WERI-Rb-1 (cell line): ENCODE data around the gene PROZ.

ENCODE experiments used
- DNase-seq: peaks from one replicate; pipeline ENCODE4 v3.0.0-alpha.2; 2020
- H3K27ac ChIP-seq: fragments of 250-450 bp; sonication (Bioruptor Pico); 2 replicates; pipeline ENCODE4 v1.5.1; 2020; ENCODE audit warnings: mild to moderate bottlenecking, moderate library complexity
- H3K27me3 ChIP-seq: fragments of 250-450 bp; sonication (Bioruptor Pico); 2 replicates; pipeline ENCODE4 v1.5.1; 2021; ENCODE audit warnings: mild to moderate bottlenecking, low read depth, moderate library complexity; ENCODE audit not compliant: insufficient read depth, severe bottlenecking
- H3K36me3 ChIP-seq: fragments of 250-450 bp; sonication (Bioruptor Pico); 2 replicates; pipeline ENCODE4 v1.5.1; 2020; ENCODE audit warnings: mild to moderate bottlenecking, moderate library complexity
- H3K4me3 ChIP-seq: 2 replicates; pipeline ENCODE4 v1.5.1; 2011; ENCODE audit warnings: low read depth, mild to moderate bottlenecking, control low read depth, low read length
- H3K9me3 ChIP-seq: fragments of 250-450 bp; sonication (Bioruptor Pico); 2 replicates; pipeline ENCODE4 v1.5.1; 2021; ENCODE audit warnings: mild to moderate bottlenecking, moderate library complexity; ENCODE audit not compliant: severe bottlenecking
- TF ChIP-seq, protein P1 (sequence below): IDR thresholded peaks from 2 replicates; pipeline ENCODE4 v1.5.1; 2011; ENCODE audit warnings: low read depth, mild to moderate bottlenecking, control low read depth, inconsistent platforms, low read length

PROZ gene

DNA sequence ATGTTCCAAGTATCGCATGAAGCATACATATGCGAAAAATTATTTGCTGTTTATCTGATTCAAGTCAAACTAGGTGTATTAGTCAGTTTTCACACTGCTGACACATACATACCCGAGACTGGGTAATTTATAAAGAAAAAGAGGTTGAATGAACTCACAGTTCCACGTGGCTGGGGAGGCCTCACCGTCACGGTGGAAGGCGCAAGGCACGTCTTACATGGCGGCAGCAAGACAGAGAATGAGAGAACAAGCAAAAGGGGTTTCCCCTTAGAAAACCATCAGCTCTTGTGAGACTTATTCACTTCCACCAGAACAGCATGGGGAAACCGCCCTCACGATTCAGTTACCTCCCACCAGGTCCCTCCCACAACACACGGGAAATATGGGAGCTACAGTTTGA lies 13.0 kb upstream of the PROZ start:
- H3K36me3 ChIP-seq, result no peaks in the 10 kb centered on the region
- no peak overlapping the region for H3K27ac ChIP-seq
- TF ChIP-seq, protein P1, sequence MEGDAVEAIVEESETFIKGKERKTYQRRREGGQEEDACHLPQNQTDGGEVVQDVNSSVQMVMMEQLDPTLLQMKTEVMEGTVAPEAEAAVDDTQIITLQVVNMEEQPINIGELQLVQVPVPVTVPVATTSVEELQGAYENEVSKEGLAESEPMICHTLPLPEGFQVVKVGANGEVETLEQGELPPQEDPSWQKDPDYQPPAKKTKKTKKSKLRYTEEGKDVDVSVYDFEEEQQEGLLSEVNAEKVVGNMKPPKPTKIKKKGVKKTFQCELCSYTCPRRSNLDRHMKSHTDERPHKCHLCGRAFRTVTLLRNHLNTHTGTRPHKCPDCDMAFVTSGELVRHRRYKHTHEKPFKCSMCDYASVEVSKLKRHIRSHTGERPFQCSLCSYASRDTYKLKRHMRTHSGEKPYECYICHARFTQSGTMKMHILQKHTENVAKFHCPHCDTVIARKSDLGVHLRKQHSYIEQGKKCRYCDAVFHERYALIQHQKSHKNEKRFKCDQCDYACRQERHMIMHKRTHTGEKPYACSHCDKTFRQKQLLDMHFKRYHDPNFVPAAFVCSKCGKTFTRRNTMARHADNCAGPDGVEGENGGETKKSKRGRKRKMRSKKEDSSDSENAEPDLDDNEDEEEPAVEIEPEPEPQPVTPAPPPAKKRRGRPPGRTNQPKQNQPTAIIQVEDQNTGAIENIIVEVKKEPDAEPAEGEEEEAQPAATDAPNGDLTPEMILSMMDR, result no peak
- no peaks in the 10 kb centered on the region for H3K27me3 ChIP-seq
- DNase-seq, result peak; percentile 6
- no peaks in the 10 kb centered on the region for H3K9me3 ChIP-seq
- no peak overlapping the region for H3K4me3 ChIP-seq

DNA sequence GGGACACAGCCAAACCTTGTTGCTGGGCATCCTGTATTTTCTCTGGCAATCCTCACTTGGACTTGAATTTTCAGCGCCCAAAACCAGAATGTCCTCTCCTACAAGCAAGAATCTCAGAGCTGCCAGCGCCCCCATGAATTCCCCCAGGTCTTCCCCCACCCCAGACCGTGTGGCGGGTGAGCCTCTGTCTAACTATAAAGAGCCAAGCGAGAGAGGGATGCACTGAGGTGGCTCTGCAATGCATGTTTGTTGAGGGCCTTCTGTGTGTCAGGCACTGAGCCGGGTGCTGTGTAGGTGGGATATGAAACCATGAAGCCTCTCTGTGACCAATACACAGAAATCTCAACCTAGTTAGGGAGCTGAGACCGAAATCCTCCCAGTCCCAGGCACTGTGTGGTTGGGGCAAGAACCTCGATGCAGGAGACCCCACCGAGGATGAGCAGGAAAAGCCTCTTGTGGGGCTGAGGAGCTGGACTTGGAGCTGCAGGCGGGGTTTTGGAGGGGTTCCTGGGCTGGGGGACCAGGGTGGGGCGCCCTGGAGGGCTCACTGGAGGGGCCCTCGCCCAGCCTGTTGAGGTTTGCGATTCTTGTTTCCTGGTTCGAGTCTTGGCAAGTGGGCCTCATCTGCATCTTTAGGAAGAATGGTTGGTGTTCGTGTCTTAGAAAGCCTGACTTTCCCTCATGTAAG lies 12.4 kb upstream of the PROZ start:
- H3K4me3 ChIP-seq, result no peak overlapping the region
- no peaks in the 10 kb centered on the region for H3K9me3 ChIP-seq
- TF ChIP-seq, protein P1, result no peak
- no peak overlapping the region for H3K27ac ChIP-seq
- no peaks in the 10 kb centered on the region for H3K27me3 ChIP-seq
- no peak for DNase-seq
- no peaks in the 10 kb centered on the region for H3K36me3 ChIP-seq

DNA sequence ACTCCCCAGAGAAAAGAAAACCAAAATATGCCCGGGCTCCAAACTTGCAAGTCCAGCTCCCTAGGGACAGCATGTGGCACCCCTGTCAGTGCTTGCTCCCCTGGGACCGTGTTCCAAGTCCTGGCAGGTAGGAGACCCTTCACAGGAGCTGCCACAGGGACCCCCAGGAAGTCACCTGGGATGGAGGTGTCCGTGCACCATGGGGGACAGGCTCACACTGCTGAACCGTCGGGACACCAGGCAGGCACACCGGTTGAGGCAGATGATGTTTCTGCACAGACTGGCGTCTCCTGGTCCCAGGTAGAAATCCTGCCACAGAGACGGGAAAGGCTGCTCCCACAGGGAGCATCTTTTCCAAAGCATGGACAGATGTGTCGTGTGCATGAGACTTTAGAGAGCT lies 11.7 kb upstream of the PROZ start:
- Histone ChIP-seq H3K4me3 (no peak overlapping the region), H3K27ac (no peak overlapping the region), H3K36me3 (no peaks in the 10 kb centered on the region), H3K9me3 (no peaks in the 10 kb centered on the region), H3K27me3 (no peaks in the 10 kb centered on the region)
- DNase-seq, result peak; percentile 8
- TF ChIP-seq, protein P1, result no peak

DNA sequence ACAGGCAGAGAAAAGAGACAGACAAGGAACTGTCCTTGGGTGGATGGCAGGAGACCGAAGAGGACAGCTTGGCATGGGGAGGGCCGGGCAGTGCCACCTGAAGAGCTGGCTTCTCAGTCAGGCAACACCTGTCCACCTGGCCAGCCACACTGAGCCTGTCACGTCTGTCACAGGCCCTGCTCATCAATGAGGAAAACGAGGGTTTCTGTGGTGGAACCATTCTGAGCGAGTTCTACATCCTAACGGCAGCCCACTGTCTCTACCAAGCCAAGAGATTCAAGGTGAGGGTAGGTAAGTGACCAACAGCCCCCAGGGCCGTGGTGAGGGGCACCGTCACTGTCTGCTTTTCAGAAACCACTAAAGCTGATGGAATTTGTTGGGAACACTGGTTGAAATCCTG lies 11.2 kb upstream of the PROZ start:
- Histone ChIP-seq H3K4me3 (no peak overlapping the region), H3K27me3 (no peaks in the 10 kb centered on the region), H3K9me3 (no peaks in the 10 kb centered on the region), H3K27ac (no peak overlapping the region), H3K36me3 (no peaks in the 10 kb centered on the region)
- TF ChIP-seq, protein P1, result no peak
- DNase-seq, result no peak

DNA sequence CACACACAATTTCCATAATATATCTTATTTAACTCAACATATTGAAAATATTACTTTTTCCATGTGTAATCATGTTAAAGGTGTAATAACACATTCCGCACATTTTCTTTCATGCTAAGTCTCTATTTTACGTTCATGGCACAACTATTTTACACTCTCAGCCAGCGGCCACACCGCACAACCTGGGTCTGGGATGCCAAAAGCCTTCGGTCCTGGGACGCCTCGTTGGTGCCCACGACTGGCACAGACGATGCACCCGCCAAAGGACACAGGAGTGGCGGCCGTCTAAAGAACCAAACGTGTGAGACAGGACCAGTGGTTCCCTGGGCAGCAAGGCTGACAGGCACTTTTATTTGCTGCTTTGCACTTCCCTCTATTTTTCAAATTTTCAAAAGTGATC lies 10.0 kb upstream of the PROZ start:
- Histone ChIP-seq H3K4me3 (no peak overlapping the region), H3K27me3 (no peaks in the 10 kb centered on the region), H3K36me3 (no peaks in the 10 kb centered on the region), H3K27ac (no peak overlapping the region), H3K9me3 (no peaks in the 10 kb centered on the region)
- TF ChIP-seq, protein P1, result no peak
- DNase-seq, result no peak

DNA sequence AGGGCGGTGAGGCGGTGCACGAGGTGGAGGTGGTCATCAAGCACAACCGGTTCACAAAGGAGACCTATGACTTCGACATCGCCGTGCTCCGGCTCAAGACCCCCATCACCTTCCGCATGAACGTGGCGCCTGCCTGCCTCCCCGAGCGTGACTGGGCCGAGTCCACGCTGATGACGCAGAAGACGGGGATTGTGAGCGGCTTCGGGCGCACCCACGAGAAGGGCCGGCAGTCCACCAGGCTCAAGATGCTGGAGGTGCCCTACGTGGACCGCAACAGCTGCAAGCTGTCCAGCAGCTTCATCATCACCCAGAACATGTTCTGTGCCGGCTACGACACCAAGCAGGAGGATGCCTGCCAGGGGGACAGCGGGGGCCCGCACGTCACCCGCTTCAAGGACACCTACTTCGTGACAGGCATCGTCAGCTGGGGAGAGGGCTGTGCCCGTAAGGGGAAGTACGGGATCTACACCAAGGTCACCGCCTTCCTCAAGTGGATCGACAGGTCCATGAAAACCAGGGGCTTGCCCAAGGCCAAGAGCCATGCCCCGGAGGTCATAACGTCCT lies 9.4 kb upstream of the PROZ start:
- H3K4me3 ChIP-seq, result no peak overlapping the region
- no peaks in the 10 kb centered on the region for H3K36me3 ChIP-seq
- TF ChIP-seq, protein P1, result no peak
- H3K27me3 ChIP-seq, result no peaks in the 10 kb centered on the region
- DNase-seq, result peak; percentile 10
- H3K27ac ChIP-seq, result no peak overlapping the region
- H3K9me3 ChIP-seq, result no peaks in the 10 kb centered on the region
